SU-DHL-6 (cell line): Measurements from ENCODE around the gene EFCAB6.

Source experiments
- EZH2phosphoT487 ChIP-seq: fragments of 200-600 bp; sonication (generic), shearing (Covaris generic); conservative IDR thresholded peaks from 2 replicates; pipeline ENCODE4 v1.6.1; 2018; ENCODE audit warnings: mild to moderate bottlenecking, antibody characterized with exemption, low read length, moderate library complexity, mixed read lengths
- TF ChIP-seq, protein P1 (sequence below): fragments of 200-600 bp; sonication (generic); IDR thresholded peaks from one replicate; pipeline ENCODE4 v1.5.1; 2017; ENCODE audit warnings: antibody characterized with exemption, mild to moderate bottlenecking, low read length, moderate library complexity; ENCODE audit not compliant: insufficient read depth, poor library complexity, severe bottlenecking

DNA sequence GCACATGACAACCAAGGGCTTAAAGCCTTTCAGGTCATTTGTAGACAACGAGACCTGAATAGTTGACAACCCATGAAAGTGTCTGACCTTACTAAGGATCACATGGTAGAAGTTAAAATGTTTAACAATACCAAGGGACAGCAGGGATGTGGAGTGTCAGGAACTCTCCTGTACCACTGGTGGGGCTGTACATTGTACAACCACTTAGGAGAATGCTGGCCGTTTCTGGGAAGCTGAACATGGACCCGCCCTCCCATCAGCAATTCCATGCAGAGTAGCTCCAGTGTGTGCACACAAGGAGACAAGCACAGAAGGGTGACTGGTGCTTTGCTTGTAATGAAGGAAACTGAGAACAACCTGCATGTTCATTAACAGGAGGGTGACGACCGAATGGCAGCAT is 237.4 kb downstream of the EFCAB6 start:
- TF ChIP-seq, protein P1, sequence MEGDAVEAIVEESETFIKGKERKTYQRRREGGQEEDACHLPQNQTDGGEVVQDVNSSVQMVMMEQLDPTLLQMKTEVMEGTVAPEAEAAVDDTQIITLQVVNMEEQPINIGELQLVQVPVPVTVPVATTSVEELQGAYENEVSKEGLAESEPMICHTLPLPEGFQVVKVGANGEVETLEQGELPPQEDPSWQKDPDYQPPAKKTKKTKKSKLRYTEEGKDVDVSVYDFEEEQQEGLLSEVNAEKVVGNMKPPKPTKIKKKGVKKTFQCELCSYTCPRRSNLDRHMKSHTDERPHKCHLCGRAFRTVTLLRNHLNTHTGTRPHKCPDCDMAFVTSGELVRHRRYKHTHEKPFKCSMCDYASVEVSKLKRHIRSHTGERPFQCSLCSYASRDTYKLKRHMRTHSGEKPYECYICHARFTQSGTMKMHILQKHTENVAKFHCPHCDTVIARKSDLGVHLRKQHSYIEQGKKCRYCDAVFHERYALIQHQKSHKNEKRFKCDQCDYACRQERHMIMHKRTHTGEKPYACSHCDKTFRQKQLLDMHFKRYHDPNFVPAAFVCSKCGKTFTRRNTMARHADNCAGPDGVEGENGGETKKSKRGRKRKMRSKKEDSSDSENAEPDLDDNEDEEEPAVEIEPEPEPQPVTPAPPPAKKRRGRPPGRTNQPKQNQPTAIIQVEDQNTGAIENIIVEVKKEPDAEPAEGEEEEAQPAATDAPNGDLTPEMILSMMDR: no peak
- TF ChIP-seq EZH2phosphoT487: no peak
